Measurements from ENCODE around the gene NR0B2.
A peak's percentile ranks its signal among the peaks of the same experiment; 100 is the strongest.

The NR0B2 gene

GRCh38 chr1:26909951-26910342, 3.8 kb downstream of the NR0B2 start:
- peaks cover 13% of the 10 kb centered on the region for H3K27me3 Mint-ChIP-seq (ENCODE audit: low read depth)
- H3K4me1 Mint-ChIP-seq = peaks cover 4% of the 10 kb centered on the region
- H3K36me3 Mint-ChIP-seq (ENCODE audit: low read depth) = no peaks in the 10 kb centered on the region
- no peak overlapping the region for H3K4me3 Mint-ChIP-seq
- peak overlapping the region in 2 of 3 experiments; percentile 14 to 47 for H3K27ac Mint-ChIP-seq
- no peaks in the 10 kb centered on the region for H3K9me3 Mint-ChIP-seq
- TF ChIP-seq CTCF (IDR thresholded peaks at IDR 0.05; ENCODE audit: unreplicated experiment in 3 of 3) = no peak

DNA sequence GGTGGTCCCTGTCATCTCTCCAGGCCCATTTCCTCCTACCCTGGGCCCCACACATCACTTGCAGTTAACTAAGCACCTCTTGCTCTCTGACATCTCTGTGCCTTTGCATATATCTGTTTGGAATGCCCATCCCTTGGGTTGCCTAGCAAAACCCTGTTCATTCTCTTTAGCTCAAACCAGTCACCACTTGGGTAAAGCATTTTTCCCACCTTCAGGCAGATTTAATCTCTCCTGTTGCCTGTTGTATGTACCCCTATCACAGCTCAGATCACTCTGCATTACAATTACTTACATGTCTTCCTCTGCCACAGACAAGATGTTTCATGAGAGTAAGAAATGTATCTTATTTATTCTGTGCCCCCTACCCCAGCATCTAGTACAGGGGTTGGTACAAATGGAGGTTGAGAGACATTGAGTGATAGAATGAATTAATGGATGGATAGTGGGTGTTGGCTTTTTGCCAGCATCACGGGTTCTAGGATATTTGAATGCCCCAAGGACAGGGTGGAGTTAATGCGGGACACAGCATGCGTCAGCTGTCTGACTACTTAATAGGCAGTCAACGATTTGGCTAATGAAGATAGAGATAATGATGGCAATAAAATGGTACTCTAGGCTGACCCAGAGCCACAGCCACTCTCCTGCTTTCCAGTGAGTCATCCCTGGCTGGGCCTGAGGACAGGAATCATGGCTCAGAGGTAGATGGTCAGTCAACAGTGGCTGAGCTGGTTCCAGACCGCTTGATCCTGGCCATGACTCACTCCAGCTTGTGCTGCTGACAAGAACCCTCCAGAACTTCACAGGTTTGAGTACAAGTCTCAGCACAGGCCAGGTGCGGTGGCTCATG, 6.5 kb downstream of the NR0B2 start:
- no peak for TF ChIP-seq CTCF (IDR thresholded peaks at IDR 0.05; ENCODE audit: unreplicated experiment in 3 of 3)
- H3K4me1 Mint-ChIP-seq = peaks cover 4% of the 10 kb centered on the region
- H3K4me3 Mint-ChIP-seq = no peak overlapping the region
- H3K27ac Mint-ChIP-seq = no peak overlapping the region
- no peaks in the 10 kb centered on the region for H3K36me3 Mint-ChIP-seq (ENCODE audit: low read depth)
- H3K27me3 Mint-ChIP-seq (ENCODE audit: low read depth) = peaks cover 13% of the 10 kb centered on the region
- no peaks in the 10 kb centered on the region for H3K9me3 Mint-ChIP-seq

DNA sequence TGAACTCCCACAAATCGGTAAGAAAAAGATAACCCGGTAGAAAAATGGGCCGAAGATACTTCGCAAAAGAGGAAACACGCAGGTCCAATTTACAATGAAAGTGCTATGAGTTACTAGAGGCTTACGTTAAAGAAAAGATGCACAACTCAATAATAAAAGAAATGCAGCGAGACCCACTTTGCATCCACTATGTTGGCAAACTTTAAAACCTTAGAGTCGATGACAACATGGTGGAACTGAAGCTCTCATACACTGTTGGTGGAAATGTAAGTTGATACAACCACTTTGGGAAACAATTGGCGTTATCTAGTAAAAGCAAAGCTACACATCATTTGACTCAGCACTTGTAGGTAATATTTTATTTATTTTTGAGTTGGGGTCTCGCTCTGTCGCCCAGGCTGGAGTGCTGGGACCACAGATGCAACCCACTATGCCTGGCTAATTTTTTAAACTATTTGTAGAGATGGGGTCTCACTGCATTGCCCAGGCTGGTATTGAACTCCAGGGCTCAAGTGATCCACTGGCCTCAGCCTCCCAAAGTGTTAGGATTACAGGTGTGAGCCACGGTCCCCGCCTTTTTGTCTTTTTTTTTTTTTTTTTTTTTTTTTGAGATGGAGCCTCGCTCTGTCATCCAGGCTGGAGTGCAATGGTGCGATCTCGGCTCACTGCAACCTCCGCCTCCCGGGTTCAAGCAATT, 12.8 kb downstream of the NR0B2 start:
- TF ChIP-seq CTCF (IDR thresholded peaks at IDR 0.05; ENCODE audit: unreplicated experiment in 3 of 3) = no peak
- no peaks in the 10 kb centered on the region for H3K9me3 Mint-ChIP-seq
- H3K27ac Mint-ChIP-seq = peak overlapping the region; percentile 90 to 97 (median 95)
- peaks cover 19% of the 10 kb centered on the region for H3K4me1 Mint-ChIP-seq
- H3K36me3 Mint-ChIP-seq (ENCODE audit: low read depth) = peaks cover 11% of the 10 kb centered on the region
- H3K4me3 Mint-ChIP-seq = peak overlapping the region; percentile 87 to 94 (median 93)
- peaks cover 3% of the 10 kb centered on the region for H3K27me3 Mint-ChIP-seq (ENCODE audit: low read depth)

- peak within 1 kb of the TSS; percentile 90 to 97 (median 95) for H3K27ac Mint-ChIP-seq
- peak within 1 kb of the TSS; percentile 87 to 94 (median 93) for H3K4me3 Mint-ChIP-seq
- H3K36me3 Mint-ChIP-seq (ENCODE audit: low read depth) = peaks cover 13% of the 10 kb centered on the region
- peaks cover under 1% of the 10 kb centered on the region for H3K27me3 Mint-ChIP-seq (ENCODE audit: low read depth)
- TF ChIP-seq CTCF (IDR thresholded peaks at IDR 0.05; ENCODE audit: unreplicated experiment in 3 of 3) = no peak
- no peaks in the 10 kb centered on the region for H3K9me3 Mint-ChIP-seq
- H3K4me1 Mint-ChIP-seq = peaks cover 19% of the 10 kb centered on the region
These were observed 13.6 kb downstream of the NR0B2 start, which contains the start of gene GPATCH3 for GRCh38 chr1:26900001-26900814. GPATCH3 (minus strand) TSS chr1:26900467; CDS start chr1:26900442, 25 bp downstream.

DNA sequence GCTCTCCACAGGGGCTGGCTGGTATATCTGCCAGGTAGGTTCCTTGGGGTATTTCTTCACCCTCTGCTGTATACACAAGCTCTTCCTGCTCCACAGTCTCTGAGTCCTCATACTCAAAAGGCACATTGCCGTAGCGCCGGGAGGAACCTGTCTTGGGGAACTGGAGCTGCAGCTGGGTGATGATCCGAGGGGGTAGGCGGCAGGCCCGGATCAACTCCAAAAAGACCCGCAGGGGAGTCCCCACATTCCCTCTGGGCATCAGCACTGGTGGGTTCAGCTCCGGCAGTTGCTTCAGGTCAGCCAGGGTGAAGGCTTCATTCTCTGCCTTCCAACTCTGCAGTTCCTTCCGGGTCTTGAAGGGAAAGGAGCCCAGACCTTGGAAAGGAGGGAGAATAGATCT, 16.4 kb downstream of the NR0B2 start:
- H3K9me3 Mint-ChIP-seq = no peaks in the 10 kb centered on the region
- peaks cover 19% of the 10 kb centered on the region for H3K4me1 Mint-ChIP-seq

More for the DNA sequence above, 16.4 kb downstream of the NR0B2 start:
- H3K27ac Mint-ChIP-seq = no peak overlapping the region
- peaks cover 36% of the 10 kb centered on the region for H3K36me3 Mint-ChIP-seq (ENCODE audit: low read depth)
- TF ChIP-seq CTCF (IDR thresholded peaks at IDR 0.05; ENCODE audit: unreplicated experiment in 3 of 3) = no peak
- peak overlapping the region in 1 of 3 experiments; percentile 41 for H3K4me3 Mint-ChIP-seq
- H3K27me3 Mint-ChIP-seq (ENCODE audit: low read depth) = no peaks in the 10 kb centered on the region
